ENCODE results near the gene ARHGAP42. TPM values are rescaled to one million over a fixed set of nuclear protein-coding genes. Genes with fewer than 3 reads are reported as not detected.

The ARHGAP42 gene
- polyA plus RNA-seq, 3 donors, result 0.13 TPM; not detected in 2

GRCh38 chr11:100780470-100780869, 93.4 kb downstream of the ARHGAP42 start:
- no peaks in the 10 kb centered on the region for H3K79me2 ChIP-seq (ENCODE audit: insufficient read depth, low read length)
- TF ChIP-seq, protein P1, sequence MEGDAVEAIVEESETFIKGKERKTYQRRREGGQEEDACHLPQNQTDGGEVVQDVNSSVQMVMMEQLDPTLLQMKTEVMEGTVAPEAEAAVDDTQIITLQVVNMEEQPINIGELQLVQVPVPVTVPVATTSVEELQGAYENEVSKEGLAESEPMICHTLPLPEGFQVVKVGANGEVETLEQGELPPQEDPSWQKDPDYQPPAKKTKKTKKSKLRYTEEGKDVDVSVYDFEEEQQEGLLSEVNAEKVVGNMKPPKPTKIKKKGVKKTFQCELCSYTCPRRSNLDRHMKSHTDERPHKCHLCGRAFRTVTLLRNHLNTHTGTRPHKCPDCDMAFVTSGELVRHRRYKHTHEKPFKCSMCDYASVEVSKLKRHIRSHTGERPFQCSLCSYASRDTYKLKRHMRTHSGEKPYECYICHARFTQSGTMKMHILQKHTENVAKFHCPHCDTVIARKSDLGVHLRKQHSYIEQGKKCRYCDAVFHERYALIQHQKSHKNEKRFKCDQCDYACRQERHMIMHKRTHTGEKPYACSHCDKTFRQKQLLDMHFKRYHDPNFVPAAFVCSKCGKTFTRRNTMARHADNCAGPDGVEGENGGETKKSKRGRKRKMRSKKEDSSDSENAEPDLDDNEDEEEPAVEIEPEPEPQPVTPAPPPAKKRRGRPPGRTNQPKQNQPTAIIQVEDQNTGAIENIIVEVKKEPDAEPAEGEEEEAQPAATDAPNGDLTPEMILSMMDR (IDR thresholded peaks at IDR 0.05), result no peak
- no peak overlapping the region for H2AFZ ChIP-seq (ENCODE audit: insufficient read depth, low read depth, low read length, poor library complexity, severe bottlenecking)
- H3K4me1 ChIP-seq (ENCODE audit: control insufficient read depth in 1 of 2, insufficient read depth in 2 of 2, low read length in 2 of 2), result no peaks in the 10 kb centered on the region
- no peaks in the 10 kb centered on the region for H3K9me3 ChIP-seq (replicated peaks in 1 of 2; ENCODE audit: control insufficient read depth in 1 of 2, insufficient read depth in 1 of 2, low read length in 2 of 2)
- no peaks in the 10 kb centered on the region for H4K20me1 ChIP-seq (ENCODE audit: insufficient read depth, low read length)
- WGBS (ENCODE audit: insufficient coverage), result 100% methylated on average over 1 of the region's 8 CpGs
- Mint-ChIP-seq H3K36me3 (no peaks in the 10 kb centered on the region), H3K27me3 (ENCODE audit: low read depth in 3 of 3) (no peaks in the 10 kb centered on the region), H3K27ac (no peak overlapping the region), H3K9me3 (peaks cover 0 to 7% (median 2%) of the 10 kb centered on the region in 7 donors), H3K4me1 (no peaks in the 10 kb centered on the region), H3K4me3 (no peak overlapping the region)
- no peak for DNase-seq
- H3K4me2 ChIP-seq (replicated peaks; ENCODE audit: extremely low read depth, low read length, poor library complexity, severe bottlenecking), result no peak overlapping the region
- H3K9ac ChIP-seq (ENCODE audit: insufficient read depth, low read length, poor library complexity, severe bottlenecking), result no peak overlapping the region
- H3K36me3 ChIP-seq (replicated peaks in 1 of 2; ENCODE audit: control insufficient read depth in 1 of 2, insufficient read depth in 2 of 2, low read length in 2 of 2), result no peaks in the 10 kb centered on the region
- H3K27me3 ChIP-seq (ENCODE audit: control insufficient read depth in 2 of 2, insufficient read depth in 2 of 2, low read length in 2 of 2), result no peaks in the 10 kb centered on the region
- H3K4me3 ChIP-seq (replicated peaks in 1 of 3; ENCODE audit: low read depth in 2 of 3, low read length in 3 of 3), result no peak overlapping the region
- no peak overlapping the region for H3K27ac ChIP-seq (ENCODE audit: low read depth in 1 of 2, low read length in 2 of 2)
- intact Hi-C loops (cut with micrococcal nuclease), result no loop called here

GRCh38 chr11:100785148-100785983, 98.3 kb downstream of the ARHGAP42 start:
- 68% methylated on average over 2 of the region's 5 CpGs for WGBS (ENCODE audit: insufficient coverage)
- Mint-ChIP-seq H3K9me3 (peaks cover 0 to 10% (median 5%) of the 10 kb centered on the region in 7 donors), H3K36me3 (no peaks in the 10 kb centered on the region), H3K27me3 (ENCODE audit: low read depth in 3 of 3) (no peaks in the 10 kb centered on the region), H3K4me3 (no peak overlapping the region), H3K27ac (no peak overlapping the region), H3K4me1 (no peaks in the 10 kb centered on the region)
- no peak for DNase-seq
- Histone ChIP-seq H3K4me2 (replicated peaks; ENCODE audit: extremely low read depth, low read length, poor library complexity, severe bottlenecking) (no peak overlapping the region), H3K4me3 (replicated peaks in 1 of 3; ENCODE audit: low read depth in 2 of 3, low read length in 3 of 3) (no peak overlapping the region), H3K36me3 (replicated peaks in 1 of 2; ENCODE audit: control insufficient read depth in 1 of 2, insufficient read depth in 2 of 2, low read length in 2 of 2) (no peaks in the 10 kb centered on the region), H3K9ac (ENCODE audit: insufficient read depth, low read length, poor library complexity, severe bottlenecking) (no peak overlapping the region), H3K27me3 (ENCODE audit: control insufficient read depth in 2 of 2, insufficient read depth in 2 of 2, low read length in 2 of 2) (no peaks in the 10 kb centered on the region), H3K27ac (ENCODE audit: low read depth in 1 of 2, low read length in 2 of 2) (no peak overlapping the region), H2AFZ (ENCODE audit: insufficient read depth, low read depth, low read length, poor library complexity, severe bottlenecking) (no peak overlapping the region), H3K4me1 (ENCODE audit: control insufficient read depth in 1 of 2, insufficient read depth in 2 of 2, low read length in 2 of 2) (no peaks in the 10 kb centered on the region), H3K79me2 (ENCODE audit: insufficient read depth, low read length) (no peaks in the 10 kb centered on the region), H4K20me1 (ENCODE audit: insufficient read depth, low read length) (no peaks in the 10 kb centered on the region), H3K9me3 (replicated peaks in 1 of 2; ENCODE audit: control insufficient read depth in 1 of 2, insufficient read depth in 1 of 2, low read length in 2 of 2) (no peaks in the 10 kb centered on the region)
- intact Hi-C loops (cut with micrococcal nuclease), result no loop called here
- TF ChIP-seq, protein P1 (IDR thresholded peaks at IDR 0.05), result no peak

Measured in CD14-positive monocyte (primary cell).